Raji (cell line): ENCODE data around the gene TPSB2.
"Not testable (repeated sequence)": the region's sequence is repeated elsewhere in the genome, so short reads cannot be mapped to it uniquely, and the experiment has no call there.

ENCODE experiments used
- POLR2A ChIP-seq: IDR thresholded peaks from 2 replicates; pipeline ENCODE4 v1.6.1; 2011; ENCODE audit warnings: low read depth, low read length, control low read depth; ENCODE audit not compliant: insufficient read depth

Gene TPSB2

DNA sequence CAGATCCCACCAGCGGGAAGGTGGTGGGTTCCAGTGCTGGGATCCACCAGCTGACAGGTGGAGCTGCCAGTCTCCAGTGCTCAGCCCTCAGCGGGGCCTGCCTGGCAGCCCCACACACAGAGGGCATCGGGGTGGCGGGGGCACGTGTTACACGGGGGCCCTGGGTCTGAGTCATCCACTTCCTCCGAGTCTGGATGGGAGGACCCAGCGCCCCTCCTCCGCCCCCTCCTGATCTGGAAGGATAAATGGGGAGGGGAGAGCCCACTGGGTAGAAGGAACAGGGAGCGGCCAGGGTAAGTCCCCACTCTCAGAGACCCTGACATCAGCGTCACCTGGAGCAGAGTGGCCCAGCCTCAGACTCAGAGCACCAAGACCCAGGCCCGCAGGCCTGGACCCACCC lies 10.5 kb upstream of the TPSB2 start, which contains the start of gene TPSAB1:
TSS of gene TPSAB1 (plus strand) at position 270 of the 400 bp plus-strand sequence. CDS start 234 bp downstream, outside the sequence.
- TF ChIP-seq POLR2A = not testable (repeated sequence)

DNA sequence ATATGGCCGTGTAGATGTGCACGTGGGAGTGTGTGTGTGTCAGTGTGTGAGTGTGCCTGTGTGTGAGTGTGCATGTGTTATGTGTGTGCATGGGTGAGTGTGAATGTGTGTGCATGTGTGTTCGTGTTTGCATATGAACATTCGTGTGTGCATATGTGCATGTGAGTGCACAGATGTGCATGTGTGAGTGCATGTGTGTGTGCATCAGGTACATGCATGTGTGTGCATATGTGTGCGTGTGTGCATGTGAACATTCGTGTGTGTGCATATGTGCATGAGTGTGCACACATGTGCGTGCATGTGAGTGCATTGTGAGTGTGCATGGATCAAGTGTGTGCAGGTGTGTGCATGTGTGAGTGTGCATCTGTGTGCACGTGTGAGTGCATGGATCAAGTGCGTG lies 8.0 kb upstream of the TPSB2 start:
- no peak for TF ChIP-seq POLR2A

DNA sequence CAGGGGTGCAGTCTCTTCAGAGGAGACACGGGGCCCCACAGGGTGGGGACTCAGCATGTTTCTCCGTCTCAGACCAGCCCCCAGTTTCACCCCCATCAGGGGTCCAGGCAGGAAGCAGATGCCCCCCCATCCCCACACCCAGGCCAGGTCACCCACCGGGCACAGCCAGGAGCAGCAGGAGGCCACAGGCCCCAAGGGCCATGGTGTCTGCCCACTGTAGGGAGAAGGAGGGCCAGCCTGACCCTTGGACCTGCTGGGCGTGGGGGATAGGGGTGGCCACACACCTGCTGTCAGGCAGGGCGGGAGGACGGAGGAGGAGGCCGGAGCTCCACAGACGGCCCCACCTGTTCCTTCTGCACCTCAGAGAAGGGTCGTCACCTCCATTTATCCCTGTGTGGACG lies 4.9 kb downstream of the TPSB2 start, which contains the start of gene TPSG1:
TSS of gene TPSG1 (minus strand) at position 218 of the 401 bp plus-strand sequence. CDS start at position 202, 16 bp downstream.
- no peak for TF ChIP-seq POLR2A

DNA sequence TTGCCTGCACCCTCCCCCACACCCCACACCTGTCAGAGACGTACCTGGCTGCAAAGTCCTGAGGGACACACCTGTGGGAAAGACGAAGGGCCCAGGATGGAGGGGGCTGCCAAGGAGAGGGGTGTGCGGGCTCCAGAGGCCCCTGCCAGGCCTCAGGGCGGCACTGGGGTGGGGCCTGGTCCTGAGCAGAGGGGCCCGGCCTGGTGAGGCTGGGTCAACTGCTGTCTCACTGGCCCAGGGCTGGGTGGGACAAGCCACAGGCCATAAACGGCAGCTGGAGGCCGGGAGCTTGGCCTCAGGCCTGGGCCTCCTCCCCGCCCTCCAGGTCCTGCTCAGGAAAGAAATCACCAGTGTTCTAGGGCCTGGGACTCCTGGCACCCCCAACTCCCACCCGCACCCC lies 5.4 kb downstream of the TPSB2 start:
- TF ChIP-seq POLR2A = no peak

DNA sequence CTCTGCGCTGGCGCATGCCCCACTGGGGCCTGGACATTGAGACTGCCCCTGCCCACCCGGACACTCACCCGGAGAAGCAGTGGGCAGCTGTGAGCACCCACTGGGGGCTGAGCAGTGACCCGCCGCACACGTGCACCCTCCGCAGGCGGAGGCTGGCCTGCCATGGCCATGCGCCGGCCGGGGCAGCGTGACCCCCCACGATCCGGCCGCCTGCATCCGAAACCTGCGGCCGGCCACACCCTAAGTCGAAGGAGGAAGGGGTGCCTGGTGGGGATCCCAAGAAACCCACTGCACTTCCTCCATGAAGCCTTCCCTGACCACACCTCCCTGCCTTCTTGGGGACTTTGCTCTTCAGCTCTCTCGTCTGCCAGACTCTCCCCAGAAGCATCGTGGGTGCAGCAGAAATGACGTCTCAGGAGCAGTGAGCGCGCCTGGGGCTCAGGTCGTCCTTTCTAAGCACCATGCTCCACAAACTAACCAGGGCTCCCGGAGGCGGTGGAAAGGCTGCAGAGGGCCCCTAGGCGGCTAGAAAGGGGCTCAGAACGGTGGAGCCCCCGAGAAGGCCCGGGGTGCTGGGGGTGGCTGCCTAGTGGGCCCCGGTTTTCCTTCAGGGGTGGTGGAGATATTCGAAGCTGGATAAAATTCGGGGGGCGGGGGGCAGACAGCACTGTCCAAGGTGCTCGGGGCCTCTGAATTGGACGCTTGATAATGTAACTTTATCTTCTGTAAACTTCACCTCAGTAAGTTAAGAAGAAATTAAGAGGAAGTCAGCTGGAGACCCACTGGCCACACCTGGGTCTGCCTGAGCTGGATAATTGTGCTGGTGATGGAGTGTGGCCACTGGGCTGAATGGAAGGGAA lies 6.4 kb downstream of the TPSB2 start:
- TF ChIP-seq POLR2A = no peak

DNA sequence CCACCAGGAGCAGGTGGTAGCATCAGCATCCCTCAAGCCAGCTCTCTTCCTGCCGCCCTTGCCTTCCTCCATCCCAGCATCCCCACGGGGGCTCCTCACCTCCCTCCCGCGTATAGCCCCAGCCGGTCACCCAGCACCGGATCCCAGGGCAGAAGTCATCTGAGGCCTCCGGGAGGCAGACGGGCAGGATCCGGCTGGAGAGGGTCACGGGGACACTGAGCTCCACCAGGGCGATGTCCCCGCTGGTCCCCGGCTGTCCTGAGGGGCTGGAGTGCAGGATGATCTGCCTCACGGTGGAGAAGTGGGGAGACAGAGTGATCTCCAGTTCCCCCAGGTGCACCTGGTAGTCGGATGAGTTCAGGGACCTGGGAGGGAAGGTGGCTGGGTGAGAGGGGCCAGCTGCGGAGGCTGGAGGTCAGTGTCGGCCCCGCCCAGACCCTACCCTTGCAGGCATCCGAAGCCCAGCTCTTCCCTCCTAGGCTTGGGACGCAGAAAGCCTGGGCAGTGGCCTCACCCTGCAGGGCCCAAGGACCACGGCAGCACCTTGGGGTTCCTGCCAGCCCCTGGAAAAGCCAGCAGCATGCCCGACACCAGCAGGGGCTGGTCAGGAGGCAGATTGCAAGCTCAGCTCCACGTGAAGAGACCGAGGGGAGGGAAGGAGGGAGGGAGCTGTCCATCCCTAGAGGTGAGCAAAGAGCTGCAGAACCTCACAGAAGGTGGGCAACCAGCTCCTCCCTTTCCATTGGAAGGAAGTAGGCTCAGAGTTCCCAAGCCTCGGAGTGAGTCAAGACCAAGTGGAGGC lies 7.2 kb downstream of the TPSB2 start:
- no peak for TF ChIP-seq POLR2A

DNA sequence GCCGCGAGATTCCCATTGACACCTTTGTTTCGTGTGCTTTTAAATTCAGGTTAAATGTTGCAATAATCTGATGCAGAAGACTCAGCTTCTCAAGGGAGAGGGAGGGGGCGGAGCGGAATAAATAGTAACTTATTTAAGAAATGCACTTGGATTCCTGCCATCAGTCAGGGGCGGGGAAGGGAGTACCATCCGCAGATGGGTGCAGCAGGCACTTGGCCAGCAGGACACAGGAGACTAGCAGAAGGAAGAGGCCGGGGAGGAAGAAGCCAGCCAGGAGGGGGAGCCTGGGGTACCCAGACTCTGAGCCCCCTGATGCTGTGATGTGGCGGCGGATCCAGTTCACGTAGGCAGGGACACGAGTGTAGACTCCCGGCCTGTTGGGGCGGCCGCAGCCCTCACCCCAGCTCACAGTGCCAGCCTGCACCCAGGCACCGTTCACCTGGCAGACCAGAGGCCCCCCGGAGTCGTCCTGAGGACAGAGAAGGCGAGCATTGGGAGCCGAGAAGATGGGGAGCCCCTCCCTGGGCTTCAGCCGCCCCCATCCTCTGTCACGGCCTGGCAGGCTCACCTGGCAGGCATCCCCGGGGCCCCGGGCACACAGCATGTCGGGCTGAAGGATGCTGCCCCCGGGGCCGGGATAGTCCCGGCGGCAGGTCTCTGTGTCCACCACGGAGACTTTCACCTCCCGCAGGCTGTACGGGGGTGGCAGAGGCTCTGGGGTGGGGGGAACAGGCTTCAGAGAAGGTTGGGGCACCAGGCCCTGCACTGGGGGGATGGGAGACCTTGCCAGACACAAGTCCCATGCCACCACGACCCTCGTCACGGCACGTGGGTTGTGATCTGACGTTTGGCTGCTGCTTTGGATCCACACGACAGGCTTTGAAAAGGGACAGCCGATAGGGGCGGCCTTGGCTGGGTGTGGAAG lies 8.1 kb downstream of the TPSB2 start:
- no peak for TF ChIP-seq POLR2A

DNA sequence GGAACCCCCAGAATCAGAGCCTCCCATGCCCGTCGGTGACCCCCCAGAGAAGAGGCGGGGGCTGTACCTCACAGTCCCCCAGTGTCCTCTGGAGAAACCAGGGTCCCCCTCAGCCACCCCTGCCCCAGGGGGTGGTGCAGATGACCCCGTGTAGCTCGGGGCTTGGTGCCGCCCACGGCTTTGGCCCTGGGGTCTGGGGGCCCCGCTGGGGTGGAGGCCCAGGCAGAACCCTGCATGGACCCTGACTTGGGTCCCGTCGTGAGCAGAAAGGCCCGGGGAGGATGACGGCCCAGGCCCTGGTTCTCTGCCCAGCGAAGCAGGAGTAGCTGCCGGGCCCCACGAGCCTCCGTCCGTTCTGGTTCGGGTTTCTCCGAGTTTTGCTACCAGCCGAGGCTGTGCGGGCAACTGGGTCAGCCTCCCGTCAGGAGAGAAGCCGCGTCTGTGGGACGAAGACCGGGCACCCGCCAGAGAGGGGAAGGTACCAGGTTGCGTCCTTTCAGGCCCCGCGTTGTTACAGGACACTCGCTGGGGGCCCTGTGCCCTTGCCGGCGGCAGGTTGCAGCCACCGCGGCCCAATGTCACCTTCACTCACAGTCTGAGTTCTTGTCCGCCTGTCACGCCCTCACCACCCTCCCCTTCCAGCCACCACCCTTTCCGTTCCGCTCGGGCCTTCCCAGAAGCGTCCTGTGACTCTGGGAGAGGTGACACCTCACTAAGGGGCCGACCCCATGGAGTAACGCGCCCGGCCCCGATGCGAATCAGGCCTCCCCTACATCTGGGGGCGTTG lies 8.9 kb downstream of the TPSB2 start:
- no peak for TF ChIP-seq POLR2A

DNA sequence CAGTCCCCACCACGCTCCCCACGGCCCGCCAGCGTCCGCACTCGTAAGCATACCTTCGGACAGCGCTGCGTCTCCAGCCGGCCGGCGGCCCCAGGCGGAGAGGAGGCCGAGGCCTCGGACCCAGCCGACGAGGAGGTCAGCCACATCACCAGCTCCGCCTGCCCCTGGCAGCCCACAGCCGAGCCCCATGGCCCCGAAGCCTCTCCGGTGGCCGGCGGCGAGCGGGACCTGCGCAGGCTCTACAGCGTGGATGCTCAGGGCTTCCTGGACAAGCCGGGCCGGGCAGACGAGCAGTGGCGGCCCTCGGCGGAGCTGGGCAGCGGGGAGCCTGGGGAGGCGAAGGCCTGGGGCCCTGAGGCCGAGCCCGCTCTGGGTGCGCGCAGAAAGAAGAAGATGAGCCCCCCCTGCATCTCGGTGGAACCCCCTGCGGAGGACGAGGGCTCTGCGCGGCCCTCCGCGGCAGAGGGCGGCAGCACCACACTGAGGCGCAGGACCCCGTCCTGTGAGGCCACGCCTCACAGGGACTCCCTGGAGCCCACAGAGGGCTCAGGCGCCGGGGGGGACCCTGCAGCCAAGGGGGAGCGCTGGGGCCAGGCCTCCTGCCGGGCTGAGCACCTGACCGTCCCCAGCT lies 9.8 kb downstream of the TPSB2 start:
- TF ChIP-seq POLR2A = no peak

DNA sequence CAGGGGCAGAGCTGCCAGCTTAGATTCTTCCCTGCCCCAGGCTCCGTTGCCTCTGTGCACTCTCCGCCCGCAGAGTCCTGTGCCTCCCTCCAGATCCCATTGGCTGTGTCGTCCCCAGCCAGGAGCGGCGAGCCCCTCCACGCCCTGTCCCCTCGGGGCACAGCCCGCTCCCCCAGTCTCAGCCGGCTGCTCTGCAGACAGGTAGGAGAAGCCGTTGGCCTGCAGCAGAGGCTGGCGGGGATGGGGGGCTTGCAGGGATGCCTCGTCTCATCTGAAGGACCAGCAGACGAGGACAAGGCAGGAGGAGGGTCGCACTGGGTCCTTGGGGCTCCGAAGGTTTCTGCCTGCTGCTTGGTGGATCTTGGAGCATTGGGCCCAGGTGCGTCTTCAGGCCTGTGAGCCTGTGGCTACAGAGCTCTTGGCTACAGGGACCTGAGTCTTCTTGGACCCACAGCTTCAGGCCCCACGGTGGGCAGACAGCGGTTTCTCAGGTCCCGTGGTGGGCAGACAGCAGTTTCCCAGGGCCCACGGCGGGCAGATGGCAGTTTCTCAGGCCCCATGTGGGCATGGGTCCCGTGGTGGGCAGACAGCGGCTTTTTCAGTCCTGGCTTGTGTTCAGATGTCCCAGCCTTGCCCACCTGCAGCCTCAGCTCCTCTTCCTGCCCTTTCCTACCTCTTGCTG lies 10.9 kb downstream of the TPSB2 start:
- TF ChIP-seq POLR2A = no peak

DNA sequence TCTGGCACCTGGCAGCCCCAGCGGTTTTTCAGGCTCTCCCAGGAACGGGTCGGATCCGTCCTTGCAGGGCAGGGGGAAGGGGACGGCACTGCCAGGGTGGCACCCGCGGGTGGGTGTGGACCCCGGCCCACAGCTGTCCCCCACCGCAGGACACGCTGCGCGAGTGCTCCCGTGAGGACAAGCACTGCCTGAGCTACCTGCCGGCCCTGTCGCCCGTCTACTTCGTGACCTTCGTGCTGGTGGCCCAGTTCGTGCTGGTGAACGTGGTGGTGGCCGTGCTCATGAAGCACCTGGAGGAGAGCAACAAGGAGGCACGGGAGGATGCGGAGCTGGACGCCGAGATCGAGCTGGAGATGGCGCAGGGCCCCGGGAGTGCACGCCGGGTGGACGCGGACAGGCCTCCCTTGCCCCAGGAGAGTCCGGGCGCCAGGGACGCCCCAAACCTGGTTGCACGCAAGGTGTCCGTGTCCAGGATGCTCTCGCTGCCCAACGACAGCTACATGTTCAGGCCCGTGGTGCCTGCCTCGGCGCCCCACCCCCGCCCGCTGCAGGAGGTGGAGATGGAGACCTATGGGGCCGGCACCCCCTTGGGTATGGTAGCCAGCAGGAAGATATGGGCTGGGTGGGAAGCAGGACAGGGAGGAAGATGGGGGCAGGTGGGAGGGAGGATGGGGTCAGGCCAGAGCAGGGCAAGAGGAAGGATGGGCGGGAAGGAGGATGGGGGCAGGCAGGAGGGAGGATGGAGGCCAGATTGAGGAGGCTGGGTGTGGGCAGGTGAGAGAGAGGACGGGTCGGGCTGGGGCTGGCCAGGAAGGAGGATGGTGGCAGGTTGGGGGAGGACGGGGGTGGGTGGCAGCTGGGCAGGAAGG lies 11.7 kb downstream of the TPSB2 start:
- no peak for TF ChIP-seq POLR2A

DNA sequence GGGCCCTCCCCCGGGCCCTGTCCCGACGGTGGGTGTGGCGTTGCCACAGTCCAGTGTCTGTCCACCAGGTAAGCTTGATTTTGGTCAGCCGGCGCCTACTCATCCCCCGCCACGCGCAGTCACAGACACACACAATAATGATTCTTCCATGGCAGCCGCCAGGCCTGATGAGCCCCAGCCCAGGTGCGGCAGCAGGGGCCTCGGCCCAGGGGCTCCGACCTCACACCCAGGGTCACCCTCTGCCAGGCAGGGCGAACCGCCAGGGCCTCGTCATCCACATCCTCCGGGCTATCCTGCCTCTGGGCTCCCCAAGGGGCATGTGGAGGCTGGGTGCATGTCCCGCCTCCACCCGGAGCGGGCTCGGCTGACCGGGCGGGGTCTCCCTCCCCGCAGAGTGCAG lies 12.5 kb downstream of the TPSB2 start:
- no peak for TF ChIP-seq POLR2A
